ENCODE measurements around the gene HDGF.

HDGF gene

DNA sequence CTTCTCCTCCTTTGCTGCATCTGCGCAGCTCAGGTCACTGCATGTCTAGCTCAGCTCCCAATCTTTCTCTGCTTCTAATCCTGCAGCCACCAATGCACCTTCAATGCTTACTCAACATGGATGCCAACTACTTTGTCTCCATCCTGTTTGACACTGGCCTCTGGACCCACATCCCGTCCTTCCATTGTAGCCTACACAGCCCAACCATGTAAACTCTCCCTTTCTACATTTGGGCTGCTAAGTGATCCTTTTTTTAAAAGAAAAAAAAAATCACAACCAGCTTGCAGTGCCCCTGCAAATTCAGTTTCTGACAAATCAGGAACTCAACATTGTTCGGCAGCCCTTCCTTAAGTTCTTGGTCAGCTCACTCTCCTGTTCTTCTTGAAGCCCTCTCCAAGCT lies 36.6 kb downstream of the HDGF start:
- DNase-seq: no peak

DNA sequence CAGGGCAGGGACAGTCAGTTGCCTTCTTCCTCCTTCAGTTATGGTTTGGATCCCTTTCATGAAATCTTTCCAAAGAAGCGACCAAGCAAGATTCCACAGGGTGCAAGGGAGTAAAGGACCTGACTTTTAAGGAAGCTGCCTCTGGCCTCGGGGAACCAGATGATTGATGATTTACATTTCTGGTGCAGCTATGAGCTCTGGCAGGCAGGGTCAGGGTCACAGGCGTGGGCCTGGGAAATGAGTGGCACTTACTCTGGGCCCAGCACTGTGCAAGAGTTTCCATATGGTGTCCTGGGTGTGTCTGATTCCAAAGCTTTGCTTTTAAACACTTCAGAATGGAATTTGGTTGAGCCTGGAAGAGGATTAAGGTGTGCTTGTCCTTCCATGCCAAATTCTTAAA lies 38.8 kb downstream of the HDGF start:
- DNase-seq: no peak

DNA sequence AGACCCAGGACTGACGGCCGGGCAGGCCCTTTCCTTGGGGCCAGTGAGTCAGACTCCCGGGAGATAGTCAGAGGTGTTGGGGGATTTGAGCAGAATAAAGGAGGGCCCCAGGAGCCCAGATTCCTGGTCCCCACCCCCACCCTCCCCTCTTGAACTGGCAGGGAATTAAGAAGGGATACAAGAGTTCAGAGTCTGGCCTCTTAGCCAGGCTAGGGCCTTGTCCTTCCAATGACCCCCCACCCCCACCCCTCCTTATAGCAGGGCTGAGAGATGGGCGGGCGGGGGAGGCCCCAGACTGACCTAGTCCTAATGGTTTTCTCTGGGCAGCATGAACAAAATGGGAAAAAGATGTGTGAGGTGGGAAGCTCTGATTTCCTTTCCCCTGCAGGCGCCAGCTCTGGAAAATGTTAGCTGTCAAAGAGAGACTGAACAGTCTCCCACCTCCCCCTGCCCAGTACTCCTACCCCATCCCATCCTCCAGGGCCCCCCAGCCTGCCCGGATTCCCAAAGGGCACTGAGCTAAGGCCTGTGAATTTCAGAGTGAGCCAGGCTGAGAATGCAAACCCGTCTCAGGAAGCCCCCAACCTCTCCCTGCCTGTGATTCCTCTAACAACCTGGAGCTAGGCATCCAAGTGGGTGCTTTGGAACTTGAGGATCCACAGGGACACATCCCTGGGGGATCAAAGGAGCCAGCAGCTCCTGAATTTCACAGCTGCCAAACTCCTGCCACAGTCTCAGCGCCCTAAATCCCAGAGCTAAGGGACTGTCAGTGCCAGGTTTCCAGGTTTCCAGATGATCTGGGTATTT lies 40.3 kb downstream of the HDGF start:
- DNase-seq: no peak

DNA sequence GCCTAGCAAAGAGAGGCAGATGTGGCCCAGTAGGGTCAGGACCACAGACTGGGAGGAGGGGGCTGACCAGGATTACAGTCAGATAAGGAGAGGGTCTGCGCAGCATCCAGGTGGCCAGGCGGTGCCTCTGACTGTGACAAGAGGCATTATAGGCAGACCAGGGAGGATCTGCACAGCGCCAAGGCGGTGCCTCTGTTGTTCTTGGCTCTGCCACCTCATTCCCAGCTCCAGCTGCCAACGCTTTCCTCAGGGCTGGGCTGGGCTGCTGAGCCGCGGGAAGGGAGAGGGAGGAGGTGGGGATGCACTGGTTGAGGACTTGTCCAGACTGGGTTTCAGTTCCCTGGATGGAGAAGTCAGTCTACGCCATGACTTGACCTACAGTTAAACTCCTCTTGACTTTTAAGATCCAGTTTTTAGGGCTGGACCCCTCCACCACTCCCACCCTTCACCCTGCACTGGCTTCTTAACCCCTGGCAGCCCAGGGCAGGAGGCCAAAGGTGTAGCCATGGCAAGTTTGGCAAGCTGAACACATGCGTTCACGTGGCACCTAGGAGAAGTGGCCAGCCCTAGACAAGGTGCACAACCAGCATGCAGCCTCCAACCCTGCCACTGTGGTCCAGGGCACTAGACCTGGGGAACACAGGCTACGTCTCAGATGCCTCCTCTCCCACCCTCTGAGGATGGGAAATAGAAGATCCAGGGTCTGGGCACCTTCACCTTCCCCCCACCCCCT lies 41.6 kb downstream of the HDGF start:
- no peak for DNase-seq

DNA sequence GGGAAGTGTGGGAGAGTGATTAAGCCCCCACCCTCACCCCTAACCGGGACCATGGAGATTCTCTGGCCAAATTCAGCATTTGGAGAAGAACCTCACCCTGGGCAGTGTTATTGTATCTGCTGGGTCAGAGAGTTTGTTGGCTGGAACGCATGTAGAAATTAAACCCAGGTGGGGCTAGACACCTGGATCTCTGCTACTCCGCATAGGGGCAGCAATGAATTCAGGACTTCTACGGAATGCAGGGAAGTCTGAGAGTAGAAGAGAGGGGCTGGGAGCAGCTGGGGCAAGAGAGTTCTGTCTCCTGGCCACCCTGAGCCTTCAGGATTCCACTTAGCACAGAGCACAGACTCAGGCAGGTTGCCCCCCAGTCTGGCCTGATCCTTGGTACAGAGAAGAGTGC lies 42.4 kb downstream of the HDGF start:
- no peak for DNase-seq

DNA sequence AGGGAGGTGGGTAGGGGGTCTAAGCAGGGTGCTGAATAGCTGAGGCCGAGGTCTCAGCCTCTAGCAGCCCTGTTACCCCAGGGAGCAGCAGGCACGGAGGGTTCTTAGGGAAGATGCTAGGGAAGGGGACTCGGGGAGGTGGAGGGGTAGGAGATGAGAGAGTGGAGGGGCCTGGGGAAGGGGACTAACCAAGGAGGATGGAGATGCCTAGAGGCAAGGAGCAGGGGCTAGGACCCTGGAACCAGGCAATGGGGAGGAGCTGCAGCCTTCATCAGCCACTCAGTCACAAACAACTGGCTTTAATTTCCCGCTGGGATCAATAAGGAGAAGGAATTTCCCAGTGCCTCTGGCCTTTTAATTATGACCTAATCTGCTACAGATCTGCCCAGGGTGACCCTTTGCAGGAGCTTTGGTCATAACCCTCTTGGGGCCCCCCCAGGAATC lies 43.2 kb downstream of the HDGF start:
- DNase-seq: no peak

DNA sequence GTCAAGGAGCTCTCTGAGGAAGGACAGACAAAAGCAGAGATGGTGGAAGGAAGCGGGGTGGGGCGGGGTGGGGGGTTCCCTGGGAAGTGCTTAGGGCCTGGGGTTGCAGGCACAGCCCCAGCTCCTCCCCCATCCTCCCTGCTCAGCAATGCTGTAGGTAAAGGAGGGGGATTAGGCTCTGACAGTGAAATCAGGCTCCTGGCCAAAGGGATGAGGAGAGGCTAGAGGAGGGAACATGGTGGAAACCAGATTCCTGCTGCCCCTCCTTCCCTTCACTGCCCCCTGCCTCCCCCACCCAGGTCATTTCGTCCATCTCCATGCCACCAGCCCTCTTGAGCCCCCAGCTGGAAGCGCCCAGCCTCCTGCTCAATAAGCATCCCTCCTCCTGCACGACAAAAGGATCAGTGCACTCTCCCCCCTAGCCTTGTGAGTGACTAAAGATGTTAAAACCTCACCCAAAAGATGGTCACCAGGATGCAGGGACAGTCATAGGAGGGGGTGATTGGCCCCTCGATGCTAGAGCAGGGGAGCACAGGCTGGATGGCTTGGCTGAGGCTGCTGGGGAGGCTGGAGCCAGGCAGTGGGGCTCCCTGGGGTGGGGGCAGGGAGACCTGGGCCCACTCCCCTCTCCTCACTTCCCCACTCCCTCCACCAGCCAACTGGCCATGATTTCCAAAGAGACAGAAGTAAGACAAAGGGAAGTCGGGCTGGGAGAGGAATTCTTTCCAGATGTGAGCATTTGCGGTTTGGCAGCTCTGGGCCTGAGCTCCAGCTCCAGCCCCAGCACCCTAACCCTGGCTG lies 43.9 kb downstream of the HDGF start:
- DNase-seq: no peak

DNA sequence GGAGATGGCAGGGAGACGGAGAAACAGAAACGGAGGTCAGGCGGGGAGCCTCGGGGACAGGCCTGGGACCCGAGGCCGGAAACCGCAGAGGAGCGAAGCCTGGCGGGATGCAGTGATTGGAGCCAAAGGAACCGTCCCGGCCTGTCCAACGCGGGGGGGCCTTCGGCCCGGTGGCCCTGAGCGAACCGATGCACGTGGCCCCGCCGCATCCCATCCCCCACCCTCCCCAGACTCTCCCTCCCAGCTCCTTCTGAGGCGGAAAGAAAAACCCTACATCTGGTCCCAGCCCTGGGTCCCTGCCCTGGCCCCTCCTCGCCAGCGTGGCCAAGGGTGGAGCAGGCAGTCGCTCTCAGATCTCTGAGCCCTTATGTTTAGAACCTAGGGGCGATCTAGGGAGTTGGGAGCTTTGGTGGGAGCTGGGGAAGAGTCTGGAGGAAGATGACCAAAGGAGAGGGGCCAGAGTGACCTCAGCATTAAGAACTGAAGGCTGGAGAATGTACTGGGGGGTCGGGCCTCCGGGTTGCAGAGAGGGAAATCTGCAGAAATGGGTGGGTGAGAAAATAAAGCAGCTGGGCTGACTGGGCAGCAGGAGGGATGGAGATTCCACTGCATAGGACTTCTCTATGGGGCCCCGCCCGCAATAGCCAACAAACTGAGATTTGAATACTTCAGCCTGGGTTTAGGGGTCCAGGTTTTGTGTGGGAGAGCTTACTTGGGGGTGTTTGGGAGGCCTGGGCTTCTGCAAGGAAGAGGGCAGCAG lies 44.6 kb downstream of the HDGF start:
- no peak for DNase-seq

DNA sequence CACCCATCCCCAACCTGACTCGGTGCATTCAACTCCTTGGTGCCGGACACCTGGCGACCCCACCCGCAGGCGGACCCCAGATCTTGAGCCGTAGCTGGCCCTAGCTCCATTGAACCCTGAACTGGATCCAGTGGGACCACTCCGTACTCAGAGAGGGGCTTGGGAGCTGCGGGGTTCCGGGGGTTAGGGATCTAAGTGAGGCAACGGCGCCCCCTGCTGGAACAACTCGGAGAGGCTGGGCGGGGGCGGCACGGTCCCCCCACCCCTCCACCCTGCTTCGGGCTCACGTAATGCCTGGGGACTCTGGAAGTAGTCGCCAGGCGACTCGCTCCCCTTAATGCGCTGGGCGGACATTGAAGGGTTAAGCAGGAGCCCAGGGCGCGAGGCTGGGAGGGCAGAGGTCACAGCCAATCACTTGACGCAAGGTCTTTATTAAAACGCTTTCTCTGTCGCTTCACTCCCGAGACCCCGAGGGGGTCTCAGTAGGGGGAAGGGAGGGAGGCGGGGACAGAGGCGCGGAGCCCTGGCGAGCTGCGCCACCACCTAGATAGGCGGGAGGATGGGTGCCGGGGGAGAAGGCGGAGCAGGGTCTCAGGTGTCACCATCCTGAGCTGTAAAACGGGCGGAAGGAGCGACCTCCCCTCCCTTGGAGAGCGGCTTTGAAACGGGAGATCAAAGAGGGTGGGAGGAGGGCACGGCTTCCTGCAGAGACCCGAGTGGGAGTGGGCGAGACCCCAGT lies 45.4 kb downstream of the HDGF start:
- DNase-seq: peak; percentile 83

DNA sequence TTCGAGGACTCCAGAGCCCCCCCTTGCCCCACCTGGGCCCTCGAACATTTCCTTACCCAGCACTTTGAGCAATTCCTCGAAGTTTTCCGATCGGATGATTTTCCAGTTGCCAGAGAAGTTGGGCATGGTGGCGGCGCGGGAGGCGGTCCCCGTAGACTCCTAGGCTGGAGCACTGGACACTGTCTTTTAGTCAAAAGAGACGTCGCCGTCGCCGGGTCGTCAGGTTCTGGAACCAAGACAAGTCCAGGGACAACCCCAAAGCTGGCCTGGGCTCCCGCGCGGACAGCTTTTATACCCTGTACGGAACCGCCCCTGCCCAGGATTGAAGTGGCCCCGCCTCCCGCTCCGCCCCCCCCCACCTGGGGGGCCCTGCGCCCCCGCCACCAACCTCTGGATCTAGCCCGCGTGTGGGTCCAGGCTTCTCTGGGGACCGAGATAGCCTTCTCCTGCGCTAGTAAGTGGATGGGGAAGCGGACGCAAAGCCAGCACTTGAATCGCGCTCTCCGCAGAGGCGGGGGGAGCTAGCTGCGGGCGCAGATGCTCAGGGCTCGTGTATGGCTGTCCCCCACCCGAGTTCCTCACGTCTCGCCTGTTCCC lies 46.1 kb downstream of the HDGF start, which contains the start of gene CRABP2:
Gene CRABP2 (minus strand): TSS at position 263 of the 597 bp plus-strand sequence. CDS start 137 bp downstream, at position 126.
- peak; percentile 40 for DNase-seq

DNA sequence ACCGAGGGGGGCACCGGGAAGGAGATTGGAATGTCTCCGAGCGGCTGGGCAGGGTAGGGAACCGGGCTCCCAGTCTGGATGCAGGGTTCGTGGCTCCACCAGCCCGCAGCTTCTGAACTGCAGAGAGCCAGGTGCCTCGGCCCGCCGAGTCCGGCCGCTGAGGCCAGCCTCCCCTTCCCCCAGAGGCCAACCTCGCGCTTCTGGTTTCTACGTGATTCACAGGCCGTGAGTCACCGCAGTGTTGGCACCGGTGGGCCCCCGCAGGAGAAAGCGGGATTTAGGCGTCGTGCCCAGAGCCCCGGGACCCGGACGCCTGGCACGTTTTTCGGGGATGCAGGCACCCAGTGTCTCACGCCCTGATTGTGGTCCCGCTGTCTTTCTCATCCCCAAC lies 46.5 kb downstream of the HDGF start:
- DNase-seq: peak; percentile 71

DNA sequence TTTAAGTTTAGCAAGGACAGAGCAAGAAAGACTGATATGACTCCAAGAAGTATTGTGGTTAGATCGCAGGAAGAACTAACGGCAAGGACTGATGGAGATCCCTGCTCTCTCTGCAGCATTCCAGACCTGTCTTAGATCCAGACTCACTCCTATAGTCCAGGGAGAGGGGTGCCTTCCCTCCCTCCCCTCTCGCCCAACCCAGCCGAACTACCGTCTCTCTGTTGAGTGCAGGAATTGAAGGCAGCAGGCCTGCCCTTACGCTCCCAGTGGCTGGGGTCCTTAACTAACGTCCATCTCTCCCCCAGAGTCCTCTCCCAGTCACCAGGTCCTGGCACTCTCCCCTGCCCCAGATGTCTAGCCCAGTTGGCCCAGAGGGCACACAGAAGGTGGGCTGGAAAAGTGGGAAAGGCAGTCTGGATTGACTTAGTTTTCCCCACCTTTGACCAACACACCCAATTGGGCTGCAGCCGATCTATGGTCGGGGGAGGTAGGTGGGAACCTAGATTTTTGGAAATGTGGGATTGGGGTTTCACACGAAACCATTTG lies 47.2 kb downstream of the HDGF start:
- DNase-seq: no peak

DNA sequence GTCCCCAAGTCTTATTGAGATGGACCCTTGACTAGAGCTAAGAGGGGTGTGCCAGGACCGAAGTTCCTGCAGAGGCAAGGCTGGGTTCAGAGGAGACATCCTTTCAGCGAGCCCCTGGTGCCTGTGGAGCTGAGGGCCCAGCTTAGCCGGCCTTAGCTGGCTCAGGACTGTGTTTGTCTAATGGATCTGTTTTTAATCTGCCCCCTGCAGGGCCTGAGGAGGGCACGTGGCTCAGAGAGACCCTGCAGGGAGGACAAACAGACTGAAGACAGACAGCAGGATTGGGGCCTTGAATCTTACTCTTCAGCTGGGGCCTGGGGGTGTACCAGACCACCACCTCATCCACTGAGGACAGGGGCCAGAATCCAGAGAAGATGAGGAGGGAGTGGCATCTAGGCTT lies 47.7 kb downstream of the HDGF start:
- no peak for DNase-seq

DNA sequence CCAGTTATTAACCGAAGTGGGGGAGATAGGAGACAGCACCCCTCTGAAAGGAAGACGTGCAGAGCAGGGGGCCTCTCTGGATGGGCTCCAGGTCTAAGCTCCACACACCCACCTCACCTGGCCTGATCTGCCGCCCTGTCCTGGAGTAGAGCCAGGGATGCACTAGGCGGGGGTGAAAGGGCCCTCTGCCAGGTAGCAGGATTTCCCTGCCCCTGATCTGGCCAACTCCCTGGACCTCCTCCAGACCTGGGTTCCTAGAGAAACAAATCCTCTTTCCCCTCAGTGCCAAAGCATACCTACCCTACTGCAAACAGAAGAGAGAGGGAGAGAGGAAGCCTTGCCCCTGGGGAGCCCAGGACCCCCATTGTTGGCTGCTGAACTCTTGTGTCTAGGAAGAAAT lies 48.1 kb downstream of the HDGF start:
- no peak for DNase-seq

DNA sequence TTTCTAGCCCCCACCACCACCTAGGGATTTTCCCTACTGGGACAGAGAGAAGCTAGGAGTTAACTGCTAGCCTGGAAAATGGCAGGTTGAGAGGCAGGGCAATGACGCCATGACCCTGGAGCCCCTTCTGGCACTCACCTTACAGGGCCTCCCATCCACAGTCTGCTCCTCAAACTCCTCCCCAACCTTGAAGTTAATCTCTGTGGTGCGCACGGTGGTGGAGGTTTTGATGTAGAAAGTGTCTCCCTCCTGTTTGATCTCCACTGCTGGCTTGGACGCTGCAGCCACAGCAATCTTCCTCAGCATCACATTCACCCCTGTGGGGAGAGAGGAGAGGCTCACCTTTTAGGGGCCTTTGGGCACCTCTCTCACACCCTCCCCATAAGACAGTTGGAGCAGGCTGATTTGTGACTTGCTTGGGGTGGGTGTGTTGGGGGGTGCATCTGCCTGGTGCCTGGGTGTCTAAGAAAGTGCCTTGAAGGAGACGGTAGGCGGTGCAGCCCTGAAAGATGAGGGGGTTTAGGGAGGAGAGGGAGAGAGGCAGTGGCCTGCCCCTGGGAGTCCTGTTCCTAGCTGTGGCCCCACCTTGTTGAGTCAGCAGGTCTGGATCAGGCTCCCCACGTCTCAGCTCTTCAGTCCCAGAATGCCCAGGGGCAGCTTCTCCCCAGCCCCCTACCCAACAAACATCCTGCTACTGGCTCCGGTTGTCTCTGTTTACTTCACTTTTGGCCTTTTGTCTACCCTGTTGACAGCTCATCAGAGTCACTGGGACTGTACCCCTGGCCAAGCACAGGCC lies 50.5 kb downstream of the HDGF start:
- no peak for DNase-seq

DNA sequence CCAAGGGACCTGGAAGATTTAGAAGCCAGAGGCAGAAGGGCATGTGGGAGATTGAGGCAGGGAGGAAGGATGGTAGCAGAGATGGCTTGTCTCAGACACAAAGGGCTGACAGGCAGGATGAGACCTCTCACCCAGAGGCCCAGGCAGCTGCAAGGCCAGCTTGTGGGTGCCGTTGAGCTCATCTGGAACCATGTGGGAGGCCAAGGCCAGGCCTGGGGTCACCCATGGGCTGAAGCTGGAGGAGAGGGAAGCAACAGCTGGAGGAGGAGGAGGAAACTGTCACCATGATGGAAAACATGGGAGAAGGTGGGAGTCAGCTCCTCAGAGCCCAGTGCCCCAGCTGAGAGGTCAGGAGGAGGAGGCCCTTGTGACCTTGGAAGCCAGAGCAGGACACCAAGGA lies 52.5 kb downstream of the HDGF start:
- DNase-seq: no peak

DNA sequence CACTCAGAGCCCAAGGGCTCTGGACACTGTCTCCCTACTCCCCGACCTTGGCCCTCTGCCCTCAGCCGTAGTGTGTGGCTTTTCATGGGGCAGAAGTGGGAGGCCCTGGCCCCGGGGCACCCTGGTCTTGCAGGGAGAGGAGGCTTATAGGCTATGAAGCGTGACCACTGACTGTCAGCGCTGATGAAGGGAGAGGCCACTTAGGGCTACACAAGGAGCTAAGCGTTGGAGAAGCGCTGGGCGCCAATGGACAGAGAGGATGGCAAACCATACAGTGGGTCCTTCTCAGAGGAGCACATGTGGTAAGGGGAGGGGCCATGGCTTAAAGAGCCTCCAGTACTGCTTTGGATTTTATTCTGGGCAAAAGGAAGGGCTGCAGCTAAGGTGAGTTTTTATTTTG lies 54.0 kb downstream of the HDGF start:
- no peak for DNase-seq

DNA sequence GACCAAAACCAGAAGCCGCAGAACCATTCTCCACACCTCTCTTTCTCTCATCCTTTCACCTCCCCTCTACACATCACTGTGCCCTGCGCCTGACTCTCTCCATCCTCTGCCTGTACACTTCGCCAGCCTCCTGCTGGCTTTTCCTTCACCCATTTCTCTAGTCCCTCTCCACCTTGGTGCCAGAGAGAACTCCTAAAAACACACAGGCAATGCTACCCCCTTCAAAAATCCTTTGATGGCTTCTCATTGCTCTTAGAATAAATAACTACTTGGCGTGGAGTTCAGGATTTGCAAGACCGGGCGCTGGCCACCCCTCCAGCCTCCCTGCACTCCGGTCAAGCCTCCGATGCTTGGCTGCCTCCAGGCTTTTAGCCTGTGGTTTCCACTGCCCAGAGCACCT lies 54.7 kb downstream of the HDGF start:
- no peak for DNase-seq

DNA sequence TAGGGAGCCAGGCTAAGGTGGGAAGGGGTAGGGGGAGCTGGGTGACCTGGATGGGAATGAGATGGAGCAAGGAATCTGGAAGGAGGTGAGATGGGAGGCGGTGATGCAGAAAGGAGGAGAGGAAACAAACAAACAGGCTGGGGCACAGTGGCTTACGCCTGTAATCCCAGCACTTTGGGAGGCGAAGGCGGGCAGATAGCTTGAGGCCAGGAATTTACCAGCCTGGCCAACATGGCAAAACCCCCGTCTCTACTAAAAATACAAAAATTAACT lies 56.8 kb downstream of the HDGF start:
- DNase-seq: no peak

DNA sequence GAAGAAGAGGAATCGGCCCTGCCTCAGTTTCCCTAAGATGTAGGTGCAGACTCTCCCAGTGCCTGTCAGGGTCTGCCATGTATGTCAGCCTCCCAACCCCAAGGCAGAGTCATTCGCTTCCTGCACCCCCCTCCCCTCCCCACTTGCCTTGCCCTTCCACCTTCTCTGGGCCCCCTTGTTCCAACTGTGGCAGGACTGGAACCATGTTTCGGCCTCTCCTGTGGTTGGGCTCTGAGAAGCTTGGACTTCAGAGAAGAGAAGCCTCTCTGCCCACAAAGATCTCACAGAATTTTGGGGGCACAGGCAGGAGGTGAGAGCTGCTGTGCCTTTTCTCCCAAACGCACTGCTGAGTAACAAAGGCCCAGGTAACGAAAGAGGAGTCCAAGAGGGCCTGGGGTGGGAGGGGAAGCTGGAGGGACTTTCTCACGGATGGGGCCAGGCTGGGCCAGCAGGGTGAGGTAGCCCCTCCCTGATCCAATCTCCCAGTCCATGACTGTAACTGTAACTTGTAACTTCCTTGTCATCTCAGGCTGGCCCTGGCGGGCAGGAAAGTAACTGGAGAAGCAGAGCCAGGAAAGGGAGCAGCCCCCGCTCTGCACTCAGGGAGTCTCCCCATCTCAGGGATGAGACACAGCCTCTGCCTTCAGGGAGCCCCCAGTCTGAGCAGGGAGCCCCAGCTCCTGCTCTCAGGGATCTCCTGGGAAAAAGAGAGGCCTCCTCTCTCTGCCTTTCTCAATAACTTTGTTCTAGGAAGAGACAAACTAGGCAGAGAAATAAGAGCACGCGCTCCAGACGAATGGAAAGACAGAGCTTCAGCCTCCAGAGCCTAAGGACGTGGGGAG lies 57.4 kb downstream of the HDGF start:
- no peak for DNase-seq

Measured in activated CD4-positive, alpha-beta T cell treated with anti-CD3 and anti-CD28 coated beads for 48 hours (primary cell).